GM12874 (cell line): Measurements from ENCODE around the gene TTC16.

Experiments used
- TF ChIP-seq, protein P1 (sequence below): IDR thresholded peaks from 2 replicates; pipeline ENCODE4 v1.5.1; 2011; ENCODE audit warnings: low read depth, mild to moderate bottlenecking, control low read depth, low read length, moderate library complexity; ENCODE audit not compliant: insufficient read depth

TTC16 gene

DNA sequence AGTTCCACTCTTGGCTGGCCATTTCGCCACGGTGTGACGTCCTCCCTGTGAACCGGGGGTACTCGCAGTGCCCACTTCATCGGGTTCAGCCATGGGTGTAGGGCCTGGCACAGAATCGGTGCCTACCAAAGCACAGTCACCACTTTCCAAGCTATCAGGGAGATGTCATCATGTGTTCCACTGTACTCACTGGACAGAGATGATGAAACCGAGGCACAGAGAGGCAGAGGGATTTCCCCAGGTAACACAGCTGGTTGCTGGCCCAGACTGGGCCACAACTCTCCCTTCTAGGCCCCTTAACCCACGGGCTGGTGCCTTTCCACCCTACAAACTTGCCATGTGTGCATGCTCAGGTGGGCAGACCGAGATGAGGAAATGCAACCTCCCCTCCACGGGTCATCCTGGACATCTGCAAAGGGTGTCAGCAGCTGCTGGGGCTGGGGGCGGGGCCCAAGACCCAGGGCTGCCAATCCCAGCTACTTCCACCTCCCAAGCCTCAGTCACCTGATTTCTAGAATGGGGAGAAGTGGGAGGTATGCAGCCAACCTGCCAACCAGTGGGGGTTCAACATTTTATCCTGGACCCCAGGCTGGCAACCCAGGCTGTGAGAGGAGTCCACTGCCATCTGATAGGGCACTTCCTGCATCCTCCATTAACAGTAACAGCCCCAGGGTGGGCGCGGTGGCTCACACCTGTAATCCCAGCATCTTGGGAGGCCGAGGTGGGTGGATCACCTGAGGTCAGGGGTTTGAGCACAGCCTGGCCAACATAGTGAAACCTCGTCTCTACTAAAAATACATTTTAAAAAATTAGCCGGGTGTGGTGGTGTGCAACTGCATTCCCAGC, 63.5 kb downstream of the TTC16 start:
- TF ChIP-seq, protein P1, sequence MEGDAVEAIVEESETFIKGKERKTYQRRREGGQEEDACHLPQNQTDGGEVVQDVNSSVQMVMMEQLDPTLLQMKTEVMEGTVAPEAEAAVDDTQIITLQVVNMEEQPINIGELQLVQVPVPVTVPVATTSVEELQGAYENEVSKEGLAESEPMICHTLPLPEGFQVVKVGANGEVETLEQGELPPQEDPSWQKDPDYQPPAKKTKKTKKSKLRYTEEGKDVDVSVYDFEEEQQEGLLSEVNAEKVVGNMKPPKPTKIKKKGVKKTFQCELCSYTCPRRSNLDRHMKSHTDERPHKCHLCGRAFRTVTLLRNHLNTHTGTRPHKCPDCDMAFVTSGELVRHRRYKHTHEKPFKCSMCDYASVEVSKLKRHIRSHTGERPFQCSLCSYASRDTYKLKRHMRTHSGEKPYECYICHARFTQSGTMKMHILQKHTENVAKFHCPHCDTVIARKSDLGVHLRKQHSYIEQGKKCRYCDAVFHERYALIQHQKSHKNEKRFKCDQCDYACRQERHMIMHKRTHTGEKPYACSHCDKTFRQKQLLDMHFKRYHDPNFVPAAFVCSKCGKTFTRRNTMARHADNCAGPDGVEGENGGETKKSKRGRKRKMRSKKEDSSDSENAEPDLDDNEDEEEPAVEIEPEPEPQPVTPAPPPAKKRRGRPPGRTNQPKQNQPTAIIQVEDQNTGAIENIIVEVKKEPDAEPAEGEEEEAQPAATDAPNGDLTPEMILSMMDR = no peak

DNA sequence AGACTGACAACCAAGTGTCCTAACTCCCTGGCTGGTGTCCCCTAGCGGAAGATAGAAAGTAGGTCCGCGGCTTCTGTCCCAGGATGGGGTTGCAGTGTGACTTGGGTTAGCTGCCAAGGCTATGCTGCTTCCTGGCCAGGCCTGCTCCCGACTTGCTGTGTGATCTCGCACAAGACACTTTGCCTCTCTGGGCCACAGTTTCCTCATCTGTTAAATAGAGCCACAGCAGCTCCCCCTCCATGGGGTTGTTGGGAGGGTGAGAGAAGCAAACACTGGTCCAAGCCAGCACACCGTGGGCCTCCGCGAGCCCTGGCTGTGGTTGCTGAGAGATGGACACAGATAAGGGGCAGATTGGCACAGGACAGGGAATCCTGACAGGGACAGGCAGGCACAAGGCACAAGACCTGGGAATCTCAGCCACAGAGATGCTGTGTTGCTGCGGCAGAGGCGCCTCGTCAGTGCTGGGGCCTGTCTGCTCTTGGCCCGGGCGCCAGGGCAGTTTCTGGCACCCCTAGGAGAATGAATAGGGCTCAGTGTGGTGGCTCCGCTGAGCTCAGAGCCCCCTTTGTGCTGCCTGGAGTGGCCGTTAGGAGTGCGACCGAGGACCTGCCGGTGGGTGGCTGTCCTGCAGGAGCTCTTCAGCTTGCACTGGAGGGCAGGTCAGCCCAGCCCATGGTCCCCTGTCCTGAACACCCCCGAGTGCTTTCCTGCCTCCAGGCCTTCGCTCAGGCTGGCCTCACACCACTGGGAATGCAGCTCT, 64.4 kb downstream of the TTC16 start:
- TF ChIP-seq, protein P1 = no peak
